SU-DHL-6 (cell line): ENCODE results near the gene ACP4.

Source experiments
- CTCF ChIP-seq: fragments of 200-600 bp; sonication (generic); IDR thresholded peaks from one replicate; pipeline ENCODE4 v1.5.1; 2017; ENCODE audit warnings: antibody characterized with exemption, mild to moderate bottlenecking, low read length, moderate library complexity; ENCODE audit not compliant: insufficient read depth, poor library complexity, severe bottlenecking
- EZH2phosphoT487 ChIP-seq: fragments of 200-600 bp; sonication (generic), shearing (Covaris generic); conservative IDR thresholded peaks from 2 replicates; pipeline ENCODE4 v1.6.1; 2018; ENCODE audit warnings: mild to moderate bottlenecking, antibody characterized with exemption, low read length, moderate library complexity, mixed read lengths

GRCh38 chr19:50833802-50834167 is 43.6 kb downstream of the ACP4 start:
- TF ChIP-seq CTCF (no peak), EZH2phosphoT487 (no peak)
